ENCODE results near the gene GTF2H2.
"Not testable (repeated sequence)": the region's sequence is repeated elsewhere in the genome, so short reads cannot be mapped to it uniquely, and the experiment has no call there.

The GTF2H2 gene

DNA sequence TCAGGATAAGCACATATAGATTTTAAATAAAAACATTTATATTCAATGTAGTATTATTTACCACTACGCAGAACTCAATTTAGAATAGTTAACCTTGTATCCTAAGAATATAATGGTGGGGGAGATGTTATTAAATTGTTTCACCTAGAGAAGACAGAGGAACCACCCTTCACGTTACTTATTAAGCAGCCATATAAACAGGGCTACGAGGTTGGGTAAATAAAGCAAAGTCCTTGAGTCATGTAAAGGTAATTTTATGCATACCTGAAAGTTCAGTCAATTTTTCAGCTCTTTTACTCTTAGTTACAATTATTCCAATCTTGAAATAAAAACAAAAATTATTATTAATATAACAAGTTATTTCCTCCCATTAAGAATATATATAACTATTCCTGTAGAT is 8.1 kb downstream of the GTF2H2 start:
- WGBS (ENCODE audit: extremely low coverage, insufficient coverage, insufficient read length) = no CpG with 5 or more reads among the region's 3 CpGs
- H4K8ac ChIP-seq (ENCODE audit: low read depth, low read length); H3K14ac ChIP-seq (ENCODE audit: low read length); H3K4me3 ChIP-seq (ENCODE audit: low read depth, low read length); H3K9me3 ChIP-seq (ENCODE audit: insufficient read depth, low read depth, low read length); H2BK120ac ChIP-seq (ENCODE audit: insufficient read depth, low read length, poor library complexity); H2AK5ac ChIP-seq (ENCODE audit: low read length); H3K4me2 ChIP-seq (ENCODE audit: low read length); H3K27me3 ChIP-seq (ENCODE audit: insufficient read depth, low read length); H4K12ac ChIP-seq (ENCODE audit: low read depth, low read length); H3K79me2 ChIP-seq (ENCODE audit: control insufficient read depth, insufficient read depth, low read length, poor library complexity); H3K18ac ChIP-seq (ENCODE audit: low read length); H3K36me3 ChIP-seq (ENCODE audit: control insufficient read depth in 1 of 2, insufficient read depth in 2 of 2, low read length in 2 of 2); H3K23ac ChIP-seq (ENCODE audit: low read length); H2BK5ac ChIP-seq (ENCODE audit: low read depth, low read length, poor library complexity); H3K79me1 ChIP-seq (ENCODE audit: low read length); H2BK12ac ChIP-seq (ENCODE audit: low read length); H2AFZ ChIP-seq (ENCODE audit: insufficient read depth, low read length, poor library complexity); H3K27ac ChIP-seq (ENCODE audit: low read depth, low read length); H3K4ac ChIP-seq (ENCODE audit: low read depth, low read length); DNase-seq; H3K9ac ChIP-seq (ENCODE audit: low read length); H3K4me1 ChIP-seq (ENCODE audit: control insufficient read depth in 1 of 2, insufficient read depth in 2 of 2, low read length in 2 of 2); H4K91ac ChIP-seq (ENCODE audit: low read depth, low read length): not testable (repeated sequence)

DNA sequence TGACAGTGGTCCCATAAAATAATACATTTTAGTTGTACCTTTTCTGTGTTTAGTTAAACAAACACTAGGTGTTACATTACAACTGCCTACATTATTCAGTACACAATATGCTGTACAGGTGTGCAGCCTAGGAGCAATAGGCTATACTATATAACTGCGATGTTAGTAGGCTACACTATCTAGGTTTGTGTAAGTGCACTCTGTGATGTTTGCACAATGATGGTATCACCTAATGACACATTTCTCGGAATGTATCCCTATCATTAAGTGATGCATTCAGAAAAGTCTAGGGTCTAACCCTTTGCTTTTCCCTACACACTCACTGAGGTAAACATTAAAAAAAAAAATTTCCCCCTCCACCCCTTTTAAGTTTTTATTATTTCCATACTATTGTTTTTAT is 22.7 kb downstream of the GTF2H2 start:
- H3K23ac ChIP-seq (ENCODE audit: low read length); H3K4ac ChIP-seq (ENCODE audit: low read depth, low read length); H2BK12ac ChIP-seq (ENCODE audit: low read length); H3K36me3 ChIP-seq (ENCODE audit: control insufficient read depth in 1 of 2, insufficient read depth in 2 of 2, low read length in 2 of 2); H4K12ac ChIP-seq (ENCODE audit: low read depth, low read length); DNase-seq; H3K27me3 ChIP-seq (ENCODE audit: insufficient read depth, low read length); H2BK120ac ChIP-seq (ENCODE audit: insufficient read depth, low read length, poor library complexity); H3K18ac ChIP-seq (ENCODE audit: low read length); H4K8ac ChIP-seq (ENCODE audit: low read depth, low read length); H3K4me1 ChIP-seq (ENCODE audit: control insufficient read depth in 1 of 2, insufficient read depth in 2 of 2, low read length in 2 of 2); H3K79me1 ChIP-seq (ENCODE audit: low read length); H3K14ac ChIP-seq (ENCODE audit: low read length); H2AK5ac ChIP-seq (ENCODE audit: low read length); H3K4me2 ChIP-seq (ENCODE audit: low read length); H3K4me3 ChIP-seq (ENCODE audit: low read depth, low read length); H3K27ac ChIP-seq (ENCODE audit: low read depth, low read length); H2AFZ ChIP-seq (ENCODE audit: insufficient read depth, low read length, poor library complexity); H3K9me3 ChIP-seq (ENCODE audit: insufficient read depth, low read depth, low read length); H4K91ac ChIP-seq (ENCODE audit: low read depth, low read length); H3K9ac ChIP-seq (ENCODE audit: low read length); H2BK5ac ChIP-seq (ENCODE audit: low read depth, low read length, poor library complexity); H3K79me2 ChIP-seq (ENCODE audit: control insufficient read depth, insufficient read depth, low read length, poor library complexity): not testable (repeated sequence)
- WGBS (ENCODE audit: extremely low coverage, insufficient coverage, insufficient read length) = no CpG with 5 or more reads among the region's 2 CpGs

DNA sequence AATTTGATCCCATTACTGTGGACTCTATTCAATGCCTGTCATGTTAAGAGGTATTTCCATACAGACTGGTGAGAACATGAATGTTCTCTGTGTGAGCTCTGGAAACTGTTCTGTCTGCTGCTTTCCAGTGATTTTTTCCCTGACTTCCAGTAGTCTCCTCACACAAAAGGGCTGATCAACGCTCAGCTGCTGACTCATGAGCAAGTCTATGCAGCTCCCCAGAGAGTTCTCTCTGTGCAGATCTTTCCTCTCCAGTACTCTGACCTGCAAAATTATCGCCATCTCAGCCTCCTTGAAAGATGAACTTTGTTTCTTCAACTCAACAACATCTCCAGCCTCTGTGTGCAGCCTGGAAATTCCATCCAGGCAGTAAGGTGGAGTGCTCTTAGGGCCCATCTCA is 23.3 kb downstream of the GTF2H2 start:
- H4K8ac ChIP-seq (ENCODE audit: low read depth, low read length); H3K79me2 ChIP-seq (ENCODE audit: control insufficient read depth, insufficient read depth, low read length, poor library complexity); H3K36me3 ChIP-seq (ENCODE audit: control insufficient read depth in 1 of 2, insufficient read depth in 2 of 2, low read length in 2 of 2); H2AFZ ChIP-seq (ENCODE audit: insufficient read depth, low read length, poor library complexity); H3K27ac ChIP-seq (ENCODE audit: low read depth, low read length); H3K79me1 ChIP-seq (ENCODE audit: low read length); H4K12ac ChIP-seq (ENCODE audit: low read depth, low read length); DNase-seq; H3K9me3 ChIP-seq (ENCODE audit: insufficient read depth, low read depth, low read length); H3K27me3 ChIP-seq (ENCODE audit: insufficient read depth, low read length); H3K9ac ChIP-seq (ENCODE audit: low read length); H3K18ac ChIP-seq (ENCODE audit: low read length); H4K91ac ChIP-seq (ENCODE audit: low read depth, low read length); H3K4me2 ChIP-seq (ENCODE audit: low read length); H3K23ac ChIP-seq (ENCODE audit: low read length); H3K4me3 ChIP-seq (ENCODE audit: low read depth, low read length); H3K4ac ChIP-seq (ENCODE audit: low read depth, low read length); H3K4me1 ChIP-seq (ENCODE audit: control insufficient read depth in 1 of 2, insufficient read depth in 2 of 2, low read length in 2 of 2); H2BK12ac ChIP-seq (ENCODE audit: low read length); H2BK120ac ChIP-seq (ENCODE audit: insufficient read depth, low read length, poor library complexity); H2BK5ac ChIP-seq (ENCODE audit: low read depth, low read length, poor library complexity); H3K14ac ChIP-seq (ENCODE audit: low read length); H2AK5ac ChIP-seq (ENCODE audit: low read length): not testable (repeated sequence)
- WGBS (ENCODE audit: extremely low coverage, insufficient coverage, insufficient read length) = no CpG with 5 or more reads among the region's 2 CpGs

DNA sequence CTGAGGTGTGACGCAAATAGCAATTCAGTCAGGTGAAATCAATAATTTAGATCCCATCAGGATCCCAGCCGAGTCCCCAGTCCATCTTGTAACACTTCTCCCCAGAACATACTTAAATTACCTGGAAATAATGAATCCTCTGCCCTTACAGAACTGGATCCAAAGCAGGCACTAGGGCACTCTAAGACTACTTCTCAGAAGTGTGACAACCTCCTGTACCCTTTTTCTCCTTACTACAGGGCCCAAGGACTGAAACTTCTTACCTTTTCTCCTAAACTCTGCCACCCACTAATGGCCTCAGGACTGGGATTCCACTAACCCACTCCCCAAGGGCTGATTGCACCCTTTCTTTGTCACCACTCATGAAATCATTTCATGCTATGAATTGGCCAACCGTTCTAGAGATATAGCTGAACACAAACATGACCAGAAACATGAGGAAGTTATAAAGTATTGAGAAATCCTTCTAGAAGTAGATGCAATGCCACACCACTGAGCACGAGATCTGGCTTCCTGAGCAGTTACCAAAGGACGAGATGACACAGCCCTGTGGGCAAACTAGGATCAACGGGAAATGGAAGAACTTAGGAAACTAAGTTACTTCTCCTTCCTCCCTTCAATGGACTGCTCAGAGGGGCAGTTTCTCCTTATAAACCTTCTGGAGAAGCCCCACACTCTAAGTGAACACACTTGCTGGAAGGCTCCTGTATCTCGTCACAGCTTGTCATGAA is 36.3 kb downstream of the GTF2H2 start:
- not testable (repeated sequence) for H3K27me3 ChIP-seq (ENCODE audit: insufficient read depth, low read length); H4K12ac ChIP-seq (ENCODE audit: low read depth, low read length); H3K9me3 ChIP-seq (ENCODE audit: insufficient read depth, low read depth, low read length); H3K4me3 ChIP-seq (ENCODE audit: low read depth, low read length); H3K9ac ChIP-seq (ENCODE audit: low read length); H3K4me2 ChIP-seq (ENCODE audit: low read length); H3K4ac ChIP-seq (ENCODE audit: low read depth, low read length); H2AFZ ChIP-seq (ENCODE audit: insufficient read depth, low read length, poor library complexity); H2AK5ac ChIP-seq (ENCODE audit: low read length); H4K8ac ChIP-seq (ENCODE audit: low read depth, low read length); H3K18ac ChIP-seq (ENCODE audit: low read length); H3K36me3 ChIP-seq (ENCODE audit: control insufficient read depth in 1 of 2, insufficient read depth in 2 of 2, low read length in 2 of 2); H3K79me1 ChIP-seq (ENCODE audit: low read length); H3K4me1 ChIP-seq (ENCODE audit: control insufficient read depth in 1 of 2, insufficient read depth in 2 of 2, low read length in 2 of 2); H4K91ac ChIP-seq (ENCODE audit: low read depth, low read length); H3K27ac ChIP-seq (ENCODE audit: low read depth, low read length); H3K14ac ChIP-seq (ENCODE audit: low read length); H3K23ac ChIP-seq (ENCODE audit: low read length); H2BK120ac ChIP-seq (ENCODE audit: insufficient read depth, low read length, poor library complexity); H2BK5ac ChIP-seq (ENCODE audit: low read depth, low read length, poor library complexity); DNase-seq; H3K79me2 ChIP-seq (ENCODE audit: control insufficient read depth, insufficient read depth, low read length, poor library complexity); H2BK12ac ChIP-seq (ENCODE audit: low read length)
- WGBS (ENCODE audit: extremely low coverage, insufficient coverage, insufficient read length) = no CpG with 5 or more reads among the region's 7 CpGs
